ENCODE results near the gene DSC1.

- TF ChIP-seq CTCF (IDR thresholded peaks at IDR 0.05; ENCODE audit: low read depth, low read length, poor library complexity, severe bottlenecking) (no peak), EZH2phosphoT487 (IDR thresholded peaks at IDR 0.05; ENCODE audit: borderline replicate concordance, low read length) (no peak)
Measured at GRCh38 chr18:31079973-31080372, 82.7 kb downstream of the DSC1 start.

Measured in DOHH2 (cell line).